ENCODE data around the gene PRM1. TPM values are rescaled to one million over a fixed set of nuclear protein-coding genes. Genes with fewer than 3 reads are reported as not detected.

Gene PRM1
- total RNA-seq, 1 experiment from 2014 or later: not detected

- TF ChIP-seq, protein P1, sequence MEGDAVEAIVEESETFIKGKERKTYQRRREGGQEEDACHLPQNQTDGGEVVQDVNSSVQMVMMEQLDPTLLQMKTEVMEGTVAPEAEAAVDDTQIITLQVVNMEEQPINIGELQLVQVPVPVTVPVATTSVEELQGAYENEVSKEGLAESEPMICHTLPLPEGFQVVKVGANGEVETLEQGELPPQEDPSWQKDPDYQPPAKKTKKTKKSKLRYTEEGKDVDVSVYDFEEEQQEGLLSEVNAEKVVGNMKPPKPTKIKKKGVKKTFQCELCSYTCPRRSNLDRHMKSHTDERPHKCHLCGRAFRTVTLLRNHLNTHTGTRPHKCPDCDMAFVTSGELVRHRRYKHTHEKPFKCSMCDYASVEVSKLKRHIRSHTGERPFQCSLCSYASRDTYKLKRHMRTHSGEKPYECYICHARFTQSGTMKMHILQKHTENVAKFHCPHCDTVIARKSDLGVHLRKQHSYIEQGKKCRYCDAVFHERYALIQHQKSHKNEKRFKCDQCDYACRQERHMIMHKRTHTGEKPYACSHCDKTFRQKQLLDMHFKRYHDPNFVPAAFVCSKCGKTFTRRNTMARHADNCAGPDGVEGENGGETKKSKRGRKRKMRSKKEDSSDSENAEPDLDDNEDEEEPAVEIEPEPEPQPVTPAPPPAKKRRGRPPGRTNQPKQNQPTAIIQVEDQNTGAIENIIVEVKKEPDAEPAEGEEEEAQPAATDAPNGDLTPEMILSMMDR (IDR thresholded peaks at IDR 0.05): no peak
- TF ChIP-seq, protein P2, sequence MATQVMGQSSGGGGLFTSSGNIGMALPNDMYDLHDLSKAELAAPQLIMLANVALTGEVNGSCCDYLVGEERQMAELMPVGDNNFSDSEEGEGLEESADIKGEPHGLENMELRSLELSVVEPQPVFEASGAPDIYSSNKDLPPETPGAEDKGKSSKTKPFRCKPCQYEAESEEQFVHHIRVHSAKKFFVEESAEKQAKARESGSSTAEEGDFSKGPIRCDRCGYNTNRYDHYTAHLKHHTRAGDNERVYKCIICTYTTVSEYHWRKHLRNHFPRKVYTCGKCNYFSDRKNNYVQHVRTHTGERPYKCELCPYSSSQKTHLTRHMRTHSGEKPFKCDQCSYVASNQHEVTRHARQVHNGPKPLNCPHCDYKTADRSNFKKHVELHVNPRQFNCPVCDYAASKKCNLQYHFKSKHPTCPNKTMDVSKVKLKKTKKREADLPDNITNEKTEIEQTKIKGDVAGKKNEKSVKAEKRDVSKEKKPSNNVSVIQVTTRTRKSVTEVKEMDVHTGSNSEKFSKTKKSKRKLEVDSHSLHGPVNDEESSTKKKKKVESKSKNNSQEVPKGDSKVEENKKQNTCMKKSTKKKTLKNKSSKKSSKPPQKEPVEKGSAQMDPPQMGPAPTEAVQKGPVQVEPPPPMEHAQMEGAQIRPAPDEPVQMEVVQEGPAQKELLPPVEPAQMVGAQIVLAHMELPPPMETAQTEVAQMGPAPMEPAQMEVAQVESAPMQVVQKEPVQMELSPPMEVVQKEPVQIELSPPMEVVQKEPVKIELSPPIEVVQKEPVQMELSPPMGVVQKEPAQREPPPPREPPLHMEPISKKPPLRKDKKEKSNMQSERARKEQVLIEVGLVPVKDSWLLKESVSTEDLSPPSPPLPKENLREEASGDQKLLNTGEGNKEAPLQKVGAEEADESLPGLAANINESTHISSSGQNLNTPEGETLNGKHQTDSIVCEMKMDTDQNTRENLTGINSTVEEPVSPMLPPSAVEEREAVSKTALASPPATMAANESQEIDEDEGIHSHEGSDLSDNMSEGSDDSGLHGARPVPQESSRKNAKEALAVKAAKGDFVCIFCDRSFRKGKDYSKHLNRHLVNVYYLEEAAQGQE (IDR thresholded peaks at IDR 0.05; ENCODE audit: insufficient read depth in 1 of 2, low read depth in 2 of 2, low read length in 1 of 2): no peak
- no peak for TF ChIP-seq TCF7L2 (IDR thresholded peaks at IDR 0.05; ENCODE audit: low read depth, low read length)
- TF ChIP-seq POLR2AphosphoS5 (IDR thresholded peaks at IDR 0.05; ENCODE audit: low read depth, low read length): no peak
- TF ChIP-seq SIN3A (IDR thresholded peaks at IDR 0.05; ENCODE audit: borderline replicate concordance, insufficient read depth, low read depth, low read length): no peak
- H3K4me3 ChIP-seq (ENCODE audit: low read depth in 2 of 2, low read length in 2 of 2): no peak overlapping the region
- intact Hi-C loops (cut with micrococcal nuclease; ENCODE audit: unreplicated experiment): no loop called here
- CTCF ChIA-PET: no interaction called here
- H3K36me3 ChIP-seq (ENCODE audit: control insufficient read depth, insufficient read depth, low read length): no peaks in the 10 kb centered on the region
- POLR2A ChIA-PET: interaction anchor here (1.0 kb wide), 1 partner anchor 21 kb away, joined by 3 read pairs; no protein-coding TSS in a partner anchor
- in situ Hi-C loops (cut with HindIII; ENCODE audit: low pct_unique_long_range_greater_than_20kb, low sequenced_read_pairs): no loop called here
- DNase-seq (ENCODE audit: low read depth, low spot score): no peak
- H3K27ac ChIP-seq (ENCODE audit: low read length): no peak overlapping the region
- no peaks in the 10 kb centered on the region for H3K4me1 ChIP-seq (ENCODE audit: control insufficient read depth, insufficient read depth, low read length)
- BruUV-seq (replicated peaks): no TSS peak
- ATAC-seq: no peak
- H3K9me3 ChIP-seq (ENCODE audit: control insufficient read depth, insufficient read depth, low read depth, low read length): no peaks in the 10 kb centered on the region
- H3K27me3 ChIP-seq (ENCODE audit: control insufficient read depth, insufficient read depth, low read length): no peaks in the 10 kb centered on the region
These were observed 45.5 kb downstream of the PRM1 start for GRCh38 chr16:11235703-11235991.

GRCh38 chr16:11234884-11235702, 46.0 kb downstream of the PRM1 start:
- Histone ChIP-seq H3K27me3 (ENCODE audit: control insufficient read depth, insufficient read depth, low read length) (no peaks in the 10 kb centered on the region), H3K4me1 (ENCODE audit: control insufficient read depth, insufficient read depth, low read length) (no peaks in the 10 kb centered on the region), H3K36me3 (ENCODE audit: control insufficient read depth, insufficient read depth, low read length) (no peaks in the 10 kb centered on the region), H3K9me3 (ENCODE audit: control insufficient read depth, insufficient read depth, low read depth, low read length) (no peaks in the 10 kb centered on the region), H3K27ac (ENCODE audit: low read length) (no peak overlapping the region), H3K4me3 (ENCODE audit: low read depth in 2 of 2, low read length in 2 of 2) (no peak overlapping the region)
- no peak for TF ChIP-seq TCF7L2 (IDR thresholded peaks at IDR 0.05; ENCODE audit: low read depth, low read length)
- ATAC-seq: 0 out of 2 replicates have a peak, but pooled peaks have one; percentile 12
- ChIA-PET POLR2A (interaction anchor here (1.0 kb wide), 1 partner anchor 21 kb away, joined by 3 read pairs; no protein-coding TSS in a partner anchor), CTCF (no interaction called here)
- in situ Hi-C loops (cut with HindIII; ENCODE audit: low pct_unique_long_range_greater_than_20kb, low sequenced_read_pairs) (no loop called here), intact Hi-C loops (cut with micrococcal nuclease; ENCODE audit: unreplicated experiment) (no loop called here)
- BruUV-seq (replicated peaks): no TSS peak
- DNase-seq (ENCODE audit: low read depth, low spot score): no peak

DNA sequence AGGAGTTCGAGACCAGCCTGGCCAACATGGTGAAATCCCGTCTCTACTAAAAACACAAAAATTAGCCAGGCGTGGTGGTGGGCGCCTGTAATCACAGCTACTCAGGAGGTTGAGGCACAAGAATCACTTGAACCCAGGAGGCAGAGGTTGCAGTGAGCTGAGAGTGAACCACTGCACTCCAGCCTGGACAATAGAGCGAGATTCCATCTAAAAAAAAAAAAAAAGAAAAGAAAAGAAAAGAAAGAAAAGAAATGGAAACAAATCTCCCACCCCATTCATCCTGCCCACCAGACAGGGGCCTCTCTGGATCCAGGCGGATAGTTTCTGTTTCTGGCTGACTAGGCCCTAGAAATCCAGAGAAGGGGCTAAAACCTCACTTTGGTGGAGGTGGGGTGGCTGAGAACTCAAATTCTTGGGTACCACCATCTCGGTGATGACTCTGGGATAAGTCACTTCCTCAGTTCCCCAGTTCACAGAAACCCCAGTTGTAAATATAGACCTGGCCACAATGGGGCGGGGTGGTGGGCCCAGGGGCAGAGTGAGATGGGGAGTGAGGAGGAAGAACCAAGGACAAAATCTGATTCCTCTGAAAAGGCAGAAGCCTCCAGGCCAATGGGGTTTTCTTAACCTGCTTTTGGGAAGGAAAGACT, 47.3 kb downstream of the PRM1 start:
- no TSS peak for BruUV-seq (replicated peaks)
- DNase-seq (ENCODE audit: low read depth, low spot score) (no peak), ATAC-seq (no peak)
- no peaks in the 10 kb centered on the region for H3K27me3 ChIP-seq (ENCODE audit: control insufficient read depth, insufficient read depth, low read length)
- in situ Hi-C loops (cut with HindIII; ENCODE audit: low pct_unique_long_range_greater_than_20kb, low sequenced_read_pairs) (no loop called here), intact Hi-C loops (cut with micrococcal nuclease; ENCODE audit: unreplicated experiment) (no loop called here)
- ChIA-PET CTCF (no interaction called here), POLR2A (no interaction called here)
- H3K27ac ChIP-seq (ENCODE audit: low read length): no peak overlapping the region
- no peaks in the 10 kb centered on the region for H3K36me3 ChIP-seq (ENCODE audit: control insufficient read depth, insufficient read depth, low read length)
- H3K4me1 ChIP-seq (ENCODE audit: control insufficient read depth, insufficient read depth, low read length): no peaks in the 10 kb centered on the region
- TF ChIP-seq, protein P2 (IDR thresholded peaks at IDR 0.05; ENCODE audit: insufficient read depth in 1 of 2, low read depth in 2 of 2, low read length in 1 of 2): no peak
- TF ChIP-seq SIN3A (IDR thresholded peaks at IDR 0.05; ENCODE audit: borderline replicate concordance, insufficient read depth, low read depth, low read length): no peak
- no peak for TF ChIP-seq TCF7L2 (IDR thresholded peaks at IDR 0.05; ENCODE audit: low read depth, low read length)
- no peak overlapping the region for H3K4me3 ChIP-seq (ENCODE audit: low read depth in 2 of 2, low read length in 2 of 2)
- H3K9me3 ChIP-seq (ENCODE audit: control insufficient read depth, insufficient read depth, low read depth, low read length): no peaks in the 10 kb centered on the region

All from Panc1 (cell line).